Caco-2 (cell line): ENCODE measurements around the gene IMMP2L. TPM values are rescaled to one million over a fixed set of nuclear protein-coding genes. Genes with fewer than 3 reads are reported as not detected.

Experiments
- BruUV-seq: library from RNA; stranded (reverse); fragments of 400-500 nt; replicated peaks from 2 replicates; lab custom pipeline; 2021; lab: Mats Ljungman, UMichigan
- CTCF ChIA-PET: fragments of 300-600 bp; sonication (Branson Sonifier 250); formaldehyde crosslinking; loops from one replicate; lab custom pipeline; 2022; ENCODE audit warnings: antibody characterized with exemption; lab: Charles Lee
- POLR2A ChIA-PET: fragments of 300-600 bp; sonication (Branson Sonifier 250); formaldehyde crosslinking; loops from one replicate; lab custom pipeline; 2022; ENCODE audit warnings: antibody characterized with exemption; lab: Charles Lee
- DNase-seq, 2 experiments: peaks; one replicate each; pipeline versions ENCODE4 v3.0.0 to v3.0.0-alpha.2; 2020 to 2022
- H3K27me3 ChIP-seq: replicated peaks from 2 replicates; pipeline ENCODE4 v1.6.0; 2011; ENCODE audit warnings: low read length; ENCODE audit not compliant: control insufficient read depth, insufficient read depth
- H3K36me3 ChIP-seq: 2 replicates; pipeline ENCODE4 v1.5.1; 2011; ENCODE audit warnings: low read length; ENCODE audit not compliant: control insufficient read depth, insufficient read depth
- H3K4me1 ChIP-seq: fragments of 250-450 bp; sonication (Bioruptor Pico); 2 replicates; pipeline ENCODE4 v1.5.1; 2020; ENCODE audit warnings: mild to moderate bottlenecking
- H3K4me3 ChIP-seq: 2 replicates; pipeline ENCODE4 v1.5.1; 2011; ENCODE audit warnings: low read depth, mild to moderate bottlenecking, control low read depth, low read length
- H3K9me3 ChIP-seq: fragments of 250-450 bp; sonication (Bioruptor Pico); 2 replicates; pipeline ENCODE4 v1.5.1; 2020; ENCODE audit warnings: mild to moderate bottlenecking, moderate library complexity
- H3K27ac Mint-ChIP-seq: one replicate; pipeline ENCODE4 v1.8.0; 2022; ENCODE audit warnings: mixed read lengths; ENCODE audit not compliant: unreplicated experiment
- H3K27me3 Mint-ChIP-seq: one replicate; pipeline ENCODE4 v1.8.0; 2022; ENCODE audit warnings: mixed read lengths; ENCODE audit not compliant: insufficient read depth, unreplicated experiment
- H3K36me3 Mint-ChIP-seq: one replicate; pipeline ENCODE4 v1.8.0; 2022; ENCODE audit warnings: mild to moderate bottlenecking, mixed read lengths; ENCODE audit not compliant: insufficient read depth, unreplicated experiment
- H3K4me1 Mint-ChIP-seq: one replicate; pipeline ENCODE4 v1.8.0; 2022; ENCODE audit warnings: low read depth, mixed read lengths; ENCODE audit not compliant: unreplicated experiment
- H3K4me3 Mint-ChIP-seq: one replicate; pipeline ENCODE4 v1.8.0; 2022; ENCODE audit warnings: mild to moderate bottlenecking, moderate library complexity, mixed read lengths; ENCODE audit not compliant: unreplicated experiment
- H3K9me3 Mint-ChIP-seq: one replicate; pipeline ENCODE4 v1.8.0; 2022; ENCODE audit warnings: mixed read lengths; ENCODE audit not compliant: unreplicated experiment
- intact Hi-C: fragments of 100-400 bp; cut with micrococcal nuclease; formaldehyde crosslinking; loops from one replicate; pipeline ENCODE4 v1.10.0; 2022; ENCODE audit not compliant: unreplicated experiment
- total RNA-seq: library from RNA; stranded (reverse); gene quantifications from 2 replicates; pipeline ENCODE4 v1.2.3, GENCODE V29; 2022
- TF ChIP-seq, protein P1 (sequence below), 2 experiments: fragments of 200-600 bp in 1 of 2; IDR thresholded peaks; 1 replicate in 1 of 2; 2 replicates in 1 of 2; pipeline versions ENCODE4 v1.5.1 to v1.8.0; 2011 to 2022; ENCODE audit warnings: antibody characterized with exemption in 1 of 2, control low read depth in 1 of 2, inconsistent platforms in 1 of 2, low read depth in 1 of 2, low read length in 1 of 2, mild to moderate bottlenecking in 1 of 2, moderate library complexity in 1 of 2; ENCODE audit not compliant: insufficient read depth in 1 of 2, severe bottlenecking in 1 of 2, unreplicated experiment in 1 of 2

Gene IMMP2L
- total RNA-seq, 1 experiment from 2014 or later, result 9.5 TPM

DNA sequence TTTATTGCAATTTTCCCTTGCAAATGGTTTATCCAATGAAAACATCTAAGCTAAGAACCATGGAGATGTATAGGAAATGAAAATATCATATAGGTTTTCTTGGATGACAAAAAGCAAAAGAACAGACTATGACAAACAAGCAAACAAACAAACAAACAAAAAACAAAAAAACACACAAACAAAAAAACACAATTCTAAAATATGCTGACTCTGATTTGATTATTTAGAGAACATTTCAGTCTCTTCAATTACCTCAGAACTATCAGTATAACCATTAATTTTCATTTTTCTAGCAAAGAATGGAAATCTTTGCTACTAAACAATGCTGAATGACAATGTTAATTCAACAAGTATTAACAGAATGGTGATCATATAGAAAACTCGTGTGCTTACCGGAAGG, 840.9 kb downstream of the IMMP2L start:
- H3K36me3 Mint-ChIP-seq, result no peaks in the 10 kb centered on the region
- H3K9me3 Mint-ChIP-seq, result no peaks in the 10 kb centered on the region
- no peak overlapping the region for H3K27ac Mint-ChIP-seq
- ChIA-PET POLR2A (no interaction called here), CTCF (no interaction called here)
- TF ChIP-seq, protein P1, sequence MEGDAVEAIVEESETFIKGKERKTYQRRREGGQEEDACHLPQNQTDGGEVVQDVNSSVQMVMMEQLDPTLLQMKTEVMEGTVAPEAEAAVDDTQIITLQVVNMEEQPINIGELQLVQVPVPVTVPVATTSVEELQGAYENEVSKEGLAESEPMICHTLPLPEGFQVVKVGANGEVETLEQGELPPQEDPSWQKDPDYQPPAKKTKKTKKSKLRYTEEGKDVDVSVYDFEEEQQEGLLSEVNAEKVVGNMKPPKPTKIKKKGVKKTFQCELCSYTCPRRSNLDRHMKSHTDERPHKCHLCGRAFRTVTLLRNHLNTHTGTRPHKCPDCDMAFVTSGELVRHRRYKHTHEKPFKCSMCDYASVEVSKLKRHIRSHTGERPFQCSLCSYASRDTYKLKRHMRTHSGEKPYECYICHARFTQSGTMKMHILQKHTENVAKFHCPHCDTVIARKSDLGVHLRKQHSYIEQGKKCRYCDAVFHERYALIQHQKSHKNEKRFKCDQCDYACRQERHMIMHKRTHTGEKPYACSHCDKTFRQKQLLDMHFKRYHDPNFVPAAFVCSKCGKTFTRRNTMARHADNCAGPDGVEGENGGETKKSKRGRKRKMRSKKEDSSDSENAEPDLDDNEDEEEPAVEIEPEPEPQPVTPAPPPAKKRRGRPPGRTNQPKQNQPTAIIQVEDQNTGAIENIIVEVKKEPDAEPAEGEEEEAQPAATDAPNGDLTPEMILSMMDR (IDR thresholded peaks at IDR 0.05; ENCODE audit: insufficient read depth in 1 of 2, low read depth in 1 of 2, low read length in 1 of 2, severe bottlenecking in 1 of 2, unreplicated experiment in 1 of 2), result no peak
- H3K4me1 ChIP-seq, result no peaks in the 10 kb centered on the region
- no peaks in the 10 kb centered on the region for H3K27me3 Mint-ChIP-seq
- no peak overlapping the region for H3K4me3 Mint-ChIP-seq
- H3K36me3 ChIP-seq, result no peaks in the 10 kb centered on the region
- H3K4me1 Mint-ChIP-seq, result no peaks in the 10 kb centered on the region
- DNase-seq, result no peak
- no TSS peak for BruUV-seq
- no peaks in the 10 kb centered on the region for H3K9me3 ChIP-seq
- intact Hi-C loops, result no loop called here
- H3K27me3 ChIP-seq, result no peaks in the 10 kb centered on the region
- H3K4me3 ChIP-seq, result no peak overlapping the region

DNA sequence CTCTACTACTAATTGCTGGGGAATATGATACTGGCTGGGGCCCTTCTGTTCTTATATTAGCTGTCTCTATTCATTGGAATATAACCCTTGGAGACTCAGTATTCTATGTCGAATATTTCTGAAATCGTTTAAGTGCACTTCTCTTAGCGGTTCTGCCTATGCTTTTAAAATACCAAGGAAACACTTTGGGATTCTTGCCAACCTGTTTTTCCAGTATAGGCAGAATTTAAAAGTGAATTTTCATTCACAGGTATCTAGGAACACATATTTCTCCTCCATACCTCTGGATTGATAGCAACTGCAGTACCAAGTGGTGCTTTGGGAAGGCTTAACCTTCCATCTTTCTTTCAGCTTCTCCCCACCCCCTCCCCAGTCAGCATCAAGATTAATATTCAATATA, 841.7 kb downstream of the IMMP2L start:
- TF ChIP-seq, protein P1 (IDR thresholded peaks at IDR 0.05; ENCODE audit: insufficient read depth in 1 of 2, low read depth in 1 of 2, low read length in 1 of 2, severe bottlenecking in 1 of 2, unreplicated experiment in 1 of 2), result no peak
- Histone ChIP-seq H3K27me3 (no peaks in the 10 kb centered on the region), H3K36me3 (no peaks in the 10 kb centered on the region), H3K9me3 (no peaks in the 10 kb centered on the region), H3K4me3 (no peak overlapping the region), H3K4me1 (no peaks in the 10 kb centered on the region)
- Mint-ChIP-seq H3K4me1 (no peaks in the 10 kb centered on the region), H3K4me3 (no peak overlapping the region), H3K9me3 (peaks cover 3% of the 10 kb centered on the region), H3K27me3 (no peaks in the 10 kb centered on the region), H3K36me3 (no peaks in the 10 kb centered on the region), H3K27ac (no peak overlapping the region)
- no TSS peak for BruUV-seq
- intact Hi-C loops, result no loop called here
- no peak for DNase-seq
- ChIA-PET POLR2A (no interaction called here), CTCF (no interaction called here)

DNA sequence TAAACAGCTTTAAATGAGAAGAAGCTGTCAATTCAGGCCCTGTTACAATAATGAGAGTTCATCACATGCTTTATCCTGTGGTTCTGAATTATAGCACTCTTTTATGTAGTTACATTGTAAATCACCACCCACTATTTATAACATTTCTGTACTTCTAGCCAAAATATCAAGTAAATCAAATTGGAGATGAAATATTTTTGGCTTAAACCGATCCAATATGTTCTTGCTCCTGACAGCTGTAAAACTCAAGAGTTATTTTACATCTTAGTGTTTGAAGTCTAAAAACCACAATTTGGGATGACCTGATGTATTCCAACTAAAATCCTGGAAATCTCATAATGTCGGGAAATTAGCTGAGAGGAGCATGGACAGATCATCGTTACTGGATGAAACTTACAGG, 842.6 kb downstream of the IMMP2L start:
- CTCF ChIA-PET, result no interaction called here
- no peaks in the 10 kb centered on the region for H3K27me3 ChIP-seq
- intact Hi-C loops, result no loop called here
- no peak overlapping the region for H3K4me3 ChIP-seq
- Mint-ChIP-seq H3K9me3 (peaks cover 11% of the 10 kb centered on the region), H3K4me3 (no peak overlapping the region), H3K36me3 (no peaks in the 10 kb centered on the region), H3K27me3 (no peaks in the 10 kb centered on the region), H3K27ac (no peak overlapping the region), H3K4me1 (no peaks in the 10 kb centered on the region)
- no peaks in the 10 kb centered on the region for H3K9me3 ChIP-seq
- no peak for DNase-seq
- no TSS peak for BruUV-seq
- POLR2A ChIA-PET, result no interaction called here
- TF ChIP-seq, protein P1 (IDR thresholded peaks at IDR 0.05; ENCODE audit: insufficient read depth in 1 of 2, low read depth in 1 of 2, low read length in 1 of 2, severe bottlenecking in 1 of 2, unreplicated experiment in 1 of 2), result no peak
- H3K4me1 ChIP-seq, result no peaks in the 10 kb centered on the region
- H3K36me3 ChIP-seq, result no peaks in the 10 kb centered on the region
